HG03439 (cell line): ENCODE measurements around the gene CADM2.
"Not testable (repeated sequence)": the region's sequence is repeated elsewhere in the genome, so short reads cannot be mapped to it uniquely, and the experiment has no call there.

Experiments used
- ATAC-seq: cut with Tn5 transposase; IDR thresholded peaks from one replicate; pipeline ENCODE4 v1.9.1; 2021; ENCODE audit warnings: mild to moderate bottlenecking, moderate library complexity; ENCODE audit not compliant: unreplicated experiment

Gene CADM2

GRCh38 chr3:85881833-85882393 is 923.1 kb downstream of the CADM2 start:
- ATAC-seq = no peak

GRCh38 chr3:85890043-85890555 is 931.3 kb downstream of the CADM2 start:
- ATAC-seq = no peak

GRCh38 chr3:85903434-85903833 is 944.6 kb downstream of the CADM2 start:
- no peak for ATAC-seq

- no peak for ATAC-seq
Observed at GRCh38 chr3:85912980-85913379, 954.2 kb downstream of the CADM2 start.

- no peak for ATAC-seq
Observed at GRCh38 chr3:85922374-85922773, 963.6 kb downstream of the CADM2 start.

- no peak for ATAC-seq
Observed at GRCh38 chr3:85930718-85931117, 971.9 kb downstream of the CADM2 start.

GRCh38 chr3:85933326-85933725 is 974.5 kb downstream of the CADM2 start:
- no peak for ATAC-seq

GRCh38 chr3:85935171-85935570 is 976.4 kb downstream of the CADM2 start:
- no peak for ATAC-seq

- ATAC-seq = no peak
Observed at GRCh38 chr3:85939074-85939482, 980.3 kb downstream of the CADM2 start.

- ATAC-seq = no peak
Observed at GRCh38 chr3:85950435-85950834, 991.6 kb downstream of the CADM2 start.

GRCh38 chr3:85960793-85961192 is 1002.0 kb downstream of the CADM2 start:
- ATAC-seq = no peak

GRCh38 chr3:85977615-85978338 is 1019.0 kb downstream of the CADM2 start:
- ATAC-seq = no peak

GRCh38 chr3:85979034-85979433 is 1020.2 kb downstream of the CADM2 start:
- no peak for ATAC-seq

- ATAC-seq = not testable (repeated sequence)
Observed at GRCh38 chr3:85989581-85989980, 1030.8 kb downstream of the CADM2 start.

- no peak for ATAC-seq
Observed at GRCh38 chr3:86029590-86029989, 1070.8 kb downstream of the CADM2 start.

GRCh38 chr3:86037916-86038315 is 1079.1 kb downstream of the CADM2 start:
- ATAC-seq = no peak

GRCh38 chr3:86046436-86047136 is 1087.8 kb downstream of the CADM2 start:
- ATAC-seq = no peak

GRCh38 chr3:86047161-86047560 is 1088.4 kb downstream of the CADM2 start:
- ATAC-seq = no peak

GRCh38 chr3:86051058-86051457 is 1092.3 kb downstream of the CADM2 start:
- no peak for ATAC-seq

- no peak for ATAC-seq
Observed at GRCh38 chr3:86056032-86056431, 1097.2 kb downstream of the CADM2 start.

- ATAC-seq = no peak
Observed at GRCh38 chr3:86056962-86057361, 1098.2 kb downstream of the CADM2 start.

GRCh38 chr3:86073799-86074198 is 1115.0 kb downstream of the CADM2 start:
- ATAC-seq = no peak
